ENCODE data around the gene ADAMTS6.

- TF ChIP-seq, protein P1, sequence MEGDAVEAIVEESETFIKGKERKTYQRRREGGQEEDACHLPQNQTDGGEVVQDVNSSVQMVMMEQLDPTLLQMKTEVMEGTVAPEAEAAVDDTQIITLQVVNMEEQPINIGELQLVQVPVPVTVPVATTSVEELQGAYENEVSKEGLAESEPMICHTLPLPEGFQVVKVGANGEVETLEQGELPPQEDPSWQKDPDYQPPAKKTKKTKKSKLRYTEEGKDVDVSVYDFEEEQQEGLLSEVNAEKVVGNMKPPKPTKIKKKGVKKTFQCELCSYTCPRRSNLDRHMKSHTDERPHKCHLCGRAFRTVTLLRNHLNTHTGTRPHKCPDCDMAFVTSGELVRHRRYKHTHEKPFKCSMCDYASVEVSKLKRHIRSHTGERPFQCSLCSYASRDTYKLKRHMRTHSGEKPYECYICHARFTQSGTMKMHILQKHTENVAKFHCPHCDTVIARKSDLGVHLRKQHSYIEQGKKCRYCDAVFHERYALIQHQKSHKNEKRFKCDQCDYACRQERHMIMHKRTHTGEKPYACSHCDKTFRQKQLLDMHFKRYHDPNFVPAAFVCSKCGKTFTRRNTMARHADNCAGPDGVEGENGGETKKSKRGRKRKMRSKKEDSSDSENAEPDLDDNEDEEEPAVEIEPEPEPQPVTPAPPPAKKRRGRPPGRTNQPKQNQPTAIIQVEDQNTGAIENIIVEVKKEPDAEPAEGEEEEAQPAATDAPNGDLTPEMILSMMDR (IDR thresholded peaks at IDR 0.05), result no peak
- TF ChIP-seq POLR2A (IDR thresholded peaks at IDR 0.05), result no peak
Measured at GRCh38 chr5:65475895-65476294, 5.8 kb downstream of the ADAMTS6 start.

Measured in esophagus squamous epithelium (tissue), 4 donors.